ENCODE results near the gene DLGAP1.

DNA sequence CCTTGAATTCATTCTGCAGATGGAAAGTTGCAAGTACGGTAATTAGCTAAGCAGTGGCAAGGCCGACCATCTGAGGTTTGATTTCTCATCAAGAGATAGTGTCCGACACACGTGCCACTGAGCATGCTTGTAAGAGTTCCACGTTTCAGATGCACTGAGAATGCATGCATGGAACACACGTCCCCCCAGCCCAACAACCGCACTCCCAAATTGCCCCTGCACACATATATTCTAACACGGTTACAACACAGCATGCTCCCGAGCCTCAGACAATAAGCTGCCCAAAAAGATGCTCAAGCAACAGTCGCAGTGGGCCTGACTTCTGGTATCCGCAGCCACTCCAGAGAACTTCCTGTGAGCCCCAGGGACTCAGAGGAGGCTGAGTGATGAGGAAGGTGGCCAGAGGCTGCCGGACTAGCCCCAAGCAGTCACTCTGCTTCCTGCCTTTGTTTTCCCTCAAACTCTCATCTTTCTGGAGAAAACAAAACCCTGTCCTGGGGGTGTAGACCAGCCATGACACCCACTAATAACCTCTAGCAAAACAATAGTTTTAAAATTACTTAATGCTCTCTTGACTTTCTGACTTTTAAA lies 801.2 kb downstream of the DLGAP1 start:
- no peak for TF ChIP-seq ARNTL (CRISPR knock-in tag; IDR thresholded peaks at IDR 0.05; ENCODE audit: borderline replicate concordance, low read depth)
- TF ChIP-seq, protein P1, sequence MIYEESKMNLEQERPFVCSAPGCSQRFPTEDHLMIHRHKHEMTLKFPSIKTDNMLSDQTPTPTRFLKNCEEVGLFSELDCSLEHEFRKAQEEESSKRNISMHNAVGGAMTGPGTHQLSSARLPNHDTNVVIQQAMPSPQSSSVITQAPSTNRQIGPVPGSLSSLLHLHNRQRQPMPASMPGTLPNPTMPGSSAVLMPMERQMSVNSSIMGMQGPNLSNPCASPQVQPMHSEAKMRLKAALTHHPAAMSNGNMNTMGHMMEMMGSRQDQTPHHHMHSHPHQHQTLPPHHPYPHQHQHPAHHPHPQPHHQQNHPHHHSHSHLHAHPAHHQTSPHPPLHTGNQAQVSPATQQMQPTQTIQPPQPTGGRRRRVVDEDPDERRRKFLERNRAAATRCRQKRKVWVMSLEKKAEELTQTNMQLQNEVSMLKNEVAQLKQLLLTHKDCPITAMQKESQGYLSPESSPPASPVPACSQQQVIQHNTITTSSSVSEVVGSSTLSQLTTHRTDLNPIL (CRISPR knock-in tag; IDR thresholded peaks at IDR 0.05; ENCODE audit: low read depth): no peak
- no peak for TF ChIP-seq TCF4 (CRISPR knock-in tag; IDR thresholded peaks at IDR 0.05; ENCODE audit: borderline replicate concordance)
- TF ChIP-seq BACH2 (CRISPR knock-in tag; IDR thresholded peaks at IDR 0.05; ENCODE audit: borderline replicate concordance): no peak
- TF ChIP-seq ZNF8 (CRISPR knock-in tag; IDR thresholded peaks at IDR 0.05): no peak

All from SK-N-SH treated with all-trans-retinoic acid at 6 μM for 48 hours (cell line).